Naive thymus-derived CD8-positive, alpha-beta T cell (primary cell): ENCODE data around the gene FES. TPM values are rescaled to one million over a fixed set of nuclear protein-coding genes. Genes with fewer than 3 reads are reported as not detected.
A peak's percentile ranks its signal among the peaks of the same experiment; 100 is the strongest.
"Not testable (repeated sequence)": the region's sequence is repeated elsewhere in the genome, so short reads cannot be mapped to it uniquely, and the experiment has no call there.

Source experiments
- ATAC-seq, 2 donors: fragments of 150-1000 bp; cut with Tn5 transposase in 1 of 2; sonication (Bioruptor Pico), chemical (Tn5 transposase) in 1 of 2; 1 replicate in 1 of 2; 2 replicates in 1 of 2; pipeline ENCODE4 v1.10.0; 2021; ENCODE audit warnings: mild to moderate bottlenecking in 2 of 2, moderate library complexity in 2 of 2
- POLR2A ChIA-PET: fragments of 350-600 bp; sonication (Branson Sonifier 250); formaldehyde crosslinking; loops from one replicate; lab custom pipeline; 2021; ENCODE audit warnings: antibody characterized with exemption; lab: Charles Lee
- DNase-seq, 10 donors: peaks; one replicate each; pipeline versions ENCODE4 v3.0.0 to v3.0.0-alpha.2; 2020 to 2022
- H3K27ac Mint-ChIP-seq, 10 donors: one replicate each; pipeline ENCODE4 v1.8.0; 2020 to 2022; ENCODE audit warnings: mild to moderate bottlenecking in 10 of 10, mixed read lengths in 10 of 10, moderate library complexity in 4 of 10, inconsistent platforms in 1 of 10
- H3K27me3 Mint-ChIP-seq, 5 donors: one replicate each; pipeline ENCODE4 v1.8.0; 2021 to 2022; ENCODE audit warnings: mixed read lengths in 5 of 5
- H3K36me3 Mint-ChIP-seq, 3 donors: one replicate each; pipeline ENCODE4 v1.8.0; 2020 to 2022; ENCODE audit warnings: mixed read lengths in 3 of 3, mild to moderate bottlenecking in 2 of 3, inconsistent platforms in 1 of 3
- H3K4me1 Mint-ChIP-seq, 4 donors: one replicate each; pipeline ENCODE4 v1.8.0; 2021 to 2022; ENCODE audit warnings: mixed read lengths in 4 of 4
- H3K4me3 Mint-ChIP-seq, 10 donors: one replicate each; pipeline ENCODE4 v1.8.0; 2020 to 2022; ENCODE audit warnings: mild to moderate bottlenecking in 10 of 10, mixed read lengths in 10 of 10, moderate library complexity in 6 of 10, inconsistent platforms in 1 of 10
- H3K9me3 Mint-ChIP-seq, 9 donors: one replicate each; pipeline ENCODE4 v1.8.0; 2020 to 2022; ENCODE audit warnings: mixed read lengths in 9 of 9, mild to moderate bottlenecking in 3 of 9, inconsistent platforms in 1 of 9, moderate library complexity in 1 of 9
- polyA plus RNA-seq, 3 donors: library from polyadenylated mRNA; unstranded; fragments of 300-500 nt; fragmentation: Illumina TruSeq; gene quantifications; one replicate each; pipeline ENCODE4 v1.2.3, GENCODE V29; 2021
- total RNA-seq, 8 experiments: library from RNA in 2 of 8; stranded (reverse) in 2 of 8; gene quantifications; one replicate each; pipeline ENCODE4 v1.2.3 and lab custom pipeline; 2021 to 2026

The FES gene
- total and polyA plus RNA-seq, 5 experiments from 2014 or later: 0.08 to 3.5 (median 1.5) TPM; not detected in 1

GRCh38 chr15:90845201-90845949 is 38.9 kb upstream of the FES start:
- POLR2A ChIA-PET: interaction anchor here (0.9 kb wide), 1 partner anchor 26 kb away, joined by 3 read pairs; no protein-coding TSS in a partner anchor
- DNase-seq: peak in 1 of 10 donors; percentile 32
- H3K36me3 Mint-ChIP-seq: no peaks in the 10 kb centered on the region
- ATAC-seq: peak in 1 of 2 donors; percentile 56
- no peaks in the 10 kb centered on the region for H3K27me3 Mint-ChIP-seq
- H3K4me3 Mint-ChIP-seq: no peak overlapping the region
- no peaks in the 10 kb centered on the region for H3K9me3 Mint-ChIP-seq
- peaks cover 0 to 25% (median 4%) of the 10 kb centered on the region in 4 donors for H3K4me1 Mint-ChIP-seq
- peak overlapping the region in 1 of 10 donors; percentile 2 for H3K27ac Mint-ChIP-seq

GRCh38 chr15:90849424-90849823 is 34.9 kb upstream of the FES start:
- POLR2A ChIA-PET: interaction anchor here (3.4 kb wide), 1 partner anchor 10 kb away, joined by 27 read pairs; no protein-coding TSS in a partner anchor
- not testable (repeated sequence) for ATAC-seq, H3K9me3 Mint-ChIP-seq, H3K27ac Mint-ChIP-seq, H3K36me3 Mint-ChIP-seq, DNase-seq, H3K27me3 Mint-ChIP-seq
- Mint-ChIP-seq H3K4me1 (peaks cover 17 to 51% (median 35%) of the 10 kb centered on the region in 4 donors), H3K4me3 (peak overlapping the region in 2 of 10 donors; percentile 6 to 12)

DNA sequence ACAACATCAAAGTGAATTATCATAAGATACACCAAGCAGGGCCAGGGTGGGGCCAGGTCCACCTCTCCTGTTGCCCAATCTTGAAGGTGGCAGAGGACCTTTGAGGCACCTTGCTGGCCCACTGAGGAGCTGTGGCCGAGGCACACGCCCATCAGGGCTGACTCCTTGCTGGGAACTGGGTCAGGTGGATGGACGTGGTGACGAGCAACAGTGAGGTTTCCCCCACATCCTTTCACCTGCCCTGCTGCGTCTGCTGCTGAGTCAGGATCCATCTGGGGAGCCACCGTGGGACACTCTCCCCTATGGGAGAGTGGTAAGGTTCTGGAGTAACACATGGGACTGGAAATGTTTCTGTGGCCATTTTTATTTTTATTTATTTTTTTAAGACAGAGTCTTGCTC is 33.2 kb upstream of the FES start:
- POLR2A ChIA-PET: interaction anchor here (3.4 kb wide), 1 partner anchor 11 kb away, joined by 27 read pairs; no protein-coding TSS in a partner anchor
- Mint-ChIP-seq H3K9me3 (no peaks in the 10 kb centered on the region), H3K4me3 (peak overlapping the region in 8 of 10 donors; percentile 28 to 74 (median 61)), H3K36me3 (no peaks in the 10 kb centered on the region), H3K4me1 (peaks cover 19 to 57% (median 47%) of the 10 kb centered on the region in 4 donors), H3K27me3 (no peaks in the 10 kb centered on the region), H3K27ac (peak overlapping the region in 7 of 10 donors; percentile 0 to 56 (median 34))
- DNase-seq: peak in 1 of 10 donors; percentile 32
- peak; percentile 41 to 65 for ATAC-seq

- Mint-ChIP-seq H3K4me1 (peaks cover 16 to 63% (median 54%) of the 10 kb centered on the region in 4 donors), H3K27ac (peak overlapping the region in 9 of 10 donors; percentile 22 to 86 (median 68)), H3K4me3 (peak overlapping the region in 9 of 10 donors; percentile 58 to 74 (median 66)), H3K27me3 (no peaks in the 10 kb centered on the region), H3K9me3 (no peaks in the 10 kb centered on the region), H3K36me3 (no peaks in the 10 kb centered on the region)
- POLR2A ChIA-PET: interaction anchor here (0.7 to 3.4 kb wide), 2 partner anchors 12 to 545 kb away, joined by 6 to 27 read pairs; no protein-coding TSS in a partner anchor
- no peak for ATAC-seq
- peak in 1 of 10 donors; percentile 40 for DNase-seq
Measured at GRCh38 chr15:90851940-90852339, 32.4 kb upstream of the FES start.

GRCh38 chr15:90855139-90855538 is 29.2 kb upstream of the FES start:
- Mint-ChIP-seq H3K9me3 (no peaks in the 10 kb centered on the region), H3K27me3 (no peaks in the 10 kb centered on the region), H3K27ac (peak overlapping the region in 7 of 10 donors; percentile 25 to 95 (median 82)), H3K4me3 (no peak overlapping the region), H3K4me1 (peaks cover 20 to 82% (median 70%) of the 10 kb centered on the region in 4 donors), H3K36me3 (no peaks in the 10 kb centered on the region)
- no peak for ATAC-seq
- no peak for DNase-seq
- POLR2A ChIA-PET: interaction anchor here (1.0 kb wide), 1 partner anchor 17 kb away, joined by 3 read pairs; no protein-coding TSS in a partner anchor

DNA sequence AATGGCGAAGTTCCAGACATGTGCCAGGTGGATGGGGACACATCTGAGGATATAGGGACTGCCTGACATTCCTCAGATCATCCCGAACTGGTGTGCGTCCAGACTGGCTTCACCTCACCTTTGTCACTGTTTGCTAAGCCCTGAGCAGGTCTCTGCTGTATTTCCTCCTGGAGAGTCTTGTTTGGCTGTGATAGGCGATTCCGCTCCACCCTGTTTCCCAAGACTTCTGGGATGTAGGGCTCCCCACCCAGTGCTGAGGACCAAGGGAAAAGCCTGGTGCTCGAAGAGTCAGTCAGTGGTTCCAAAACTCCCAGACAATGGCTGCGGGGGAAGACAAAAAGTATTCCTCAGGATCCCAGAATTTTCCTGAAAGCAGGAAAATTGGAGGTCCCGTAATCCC is 27.0 kb upstream of the FES start:
- ATAC-seq (no peak), DNase-seq (no peak)
- H3K36me3 Mint-ChIP-seq: no peaks in the 10 kb centered on the region
- no peaks in the 10 kb centered on the region for H3K27me3 Mint-ChIP-seq
- POLR2A ChIA-PET: no interaction called here
- H3K4me3 Mint-ChIP-seq: no peak overlapping the region
- no peaks in the 10 kb centered on the region for H3K9me3 Mint-ChIP-seq
- peaks cover 9 to 67% (median 51%) of the 10 kb centered on the region in 4 donors for H3K4me1 Mint-ChIP-seq
- H3K27ac Mint-ChIP-seq: peak overlapping the region in 6 of 10 donors; percentile 37 to 87 (median 73)

DNA sequence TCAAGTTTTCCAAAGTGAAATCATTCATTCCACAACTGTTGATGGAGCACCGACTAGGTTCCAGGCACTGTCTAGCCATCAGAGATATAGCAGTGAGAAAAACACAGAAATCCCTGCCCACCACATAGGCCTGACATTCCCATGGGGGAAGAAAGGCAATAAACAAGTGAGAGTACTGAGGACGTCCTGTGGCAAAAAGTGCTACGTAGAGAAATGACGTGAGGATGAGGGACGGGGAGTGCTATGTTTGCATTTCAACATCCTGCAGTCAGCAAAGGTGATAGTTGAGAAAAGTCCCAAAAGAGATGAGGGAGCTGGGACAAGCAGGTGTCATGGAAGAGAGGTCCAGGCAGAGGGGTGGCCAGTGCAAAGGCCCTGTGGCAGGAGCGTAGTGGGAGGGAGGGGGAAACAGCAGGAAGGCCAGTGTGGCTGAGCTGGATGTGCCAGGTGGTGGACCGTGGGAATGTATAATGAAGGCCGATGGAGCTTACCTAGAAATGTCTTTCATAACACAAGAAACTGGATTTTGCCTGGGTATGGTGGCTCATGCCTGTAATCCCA is 26.3 kb upstream of the FES start:
- H3K4me1 Mint-ChIP-seq: peaks cover 8 to 60% (median 45%) of the 10 kb centered on the region in 4 donors
- no peak for DNase-seq
- peak overlapping the region; percentile 5 to 82 (median 52) for H3K27ac Mint-ChIP-seq

DNA sequence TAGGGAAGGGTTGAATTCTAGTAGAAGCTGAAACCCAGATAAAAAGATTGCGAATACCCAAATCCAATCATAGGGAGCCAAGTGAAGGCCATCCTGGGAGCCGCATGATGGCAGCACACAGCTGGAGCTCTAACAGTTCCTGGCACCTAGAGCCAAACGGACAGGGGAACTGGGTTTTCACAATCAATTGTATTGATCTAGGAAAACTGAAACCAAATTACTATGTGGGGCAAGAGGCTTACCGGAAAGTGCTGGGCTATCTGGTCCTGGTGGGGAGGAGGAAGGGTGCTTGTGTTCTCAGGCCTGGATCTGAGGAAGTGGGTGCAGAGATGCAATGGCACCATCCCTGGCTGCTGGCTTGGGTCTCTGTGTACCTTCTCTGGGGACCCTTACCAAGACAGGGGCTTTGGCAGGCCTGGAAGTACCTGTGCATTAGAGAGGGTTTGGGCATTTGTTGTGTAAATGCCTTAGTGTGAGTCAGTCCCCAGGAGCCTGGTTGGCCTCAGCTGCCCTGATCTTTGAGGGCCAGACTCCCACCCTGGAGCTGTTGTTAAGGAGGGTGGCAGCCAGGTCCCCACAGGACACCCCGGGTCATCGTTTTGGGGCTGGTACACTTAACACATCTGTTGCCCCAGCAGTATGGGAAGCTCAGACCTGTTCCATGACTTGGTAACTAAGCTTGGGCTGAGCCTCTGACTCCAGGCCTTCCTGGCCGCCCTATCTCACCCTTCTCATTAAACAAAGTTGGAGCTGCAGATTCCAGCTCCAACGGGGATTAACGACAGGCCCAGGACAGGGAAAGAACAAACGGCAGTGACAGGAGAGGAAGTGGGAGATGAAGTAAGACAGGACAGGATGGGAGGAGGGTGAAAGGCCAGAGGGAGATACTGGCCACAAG is 24.8 kb upstream of the FES start:
- Mint-ChIP-seq H3K36me3 (no peaks in the 10 kb centered on the region), H3K9me3 (no peaks in the 10 kb centered on the region), H3K4me1 (peaks cover 5 to 58% (median 36%) of the 10 kb centered on the region in 4 donors), H3K4me3 (no peak overlapping the region), H3K27me3 (no peaks in the 10 kb centered on the region), H3K27ac (peak overlapping the region in 5 of 10 donors; percentile 35 to 88 (median 81))
- DNase-seq: no peak
- POLR2A ChIA-PET: interaction anchor here (0.8 to 2.0 kb wide), 2 partner anchors 13 to 22 kb away, joined by 3 to 4 read pairs; no protein-coding TSS in a partner anchor
- no peak for ATAC-seq

More for the DNA sequence above, 26.3 kb upstream of the FES start:
- POLR2A ChIA-PET: interaction anchor here (2.0 kb wide), 1 partner anchor 20 kb away, joined by 4 read pairs; no protein-coding TSS in a partner anchor
- Mint-ChIP-seq H3K9me3 (no peaks in the 10 kb centered on the region), H3K4me3 (peak overlapping the region in 2 of 10 donors; percentile 28 to 39), H3K36me3 (no peaks in the 10 kb centered on the region), H3K27me3 (no peaks in the 10 kb centered on the region)
- ATAC-seq: no peak

DNA sequence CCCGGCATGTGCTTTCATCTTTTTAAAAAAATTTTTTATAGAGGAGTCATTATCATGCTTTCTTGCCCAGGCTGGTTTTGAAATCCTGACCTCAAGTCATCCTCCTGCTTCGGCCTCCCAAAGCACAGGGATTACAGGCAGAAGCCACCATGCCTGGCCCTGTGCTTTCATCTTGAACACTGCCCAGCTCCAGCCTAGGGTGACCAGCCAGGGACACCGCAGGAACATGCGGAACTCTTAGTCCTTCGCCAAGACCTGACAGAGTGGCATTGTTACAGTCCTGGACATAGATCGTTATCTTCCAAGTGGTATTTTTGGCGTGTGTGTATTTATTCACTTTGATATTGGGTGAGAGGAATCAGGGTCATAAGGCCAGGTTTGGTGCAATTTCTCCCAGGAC is 23.9 kb upstream of the FES start:
- Mint-ChIP-seq H3K9me3 (no peaks in the 10 kb centered on the region), H3K27ac (peak overlapping the region in 3 of 10 donors; percentile 8 to 86 (median 80)), H3K36me3 (no peaks in the 10 kb centered on the region), H3K27me3 (no peaks in the 10 kb centered on the region), H3K4me1 (peaks cover 4 to 49% (median 31%) of the 10 kb centered on the region in 4 donors), H3K4me3 (no peak overlapping the region)
- ATAC-seq (no peak), DNase-seq (no peak)
- POLR2A ChIA-PET: no interaction called here

GRCh38 chr15:90860942-90861675 is 23.2 kb upstream of the FES start:
- Mint-ChIP-seq H3K27me3 (no peaks in the 10 kb centered on the region), H3K9me3 (no peaks in the 10 kb centered on the region), H3K4me1 (peaks cover 4 to 42% (median 25%) of the 10 kb centered on the region in 4 donors), H3K4me3 (no peak overlapping the region), H3K27ac (no peak overlapping the region), H3K36me3 (no peaks in the 10 kb centered on the region)
- ATAC-seq (no peak), DNase-seq (no peak)
- POLR2A ChIA-PET: interaction anchor here (1.1 kb wide), 1 partner anchor 9 kb away, joined by 3 read pairs; no protein-coding TSS in a partner anchor

- Mint-ChIP-seq H3K4me1 (peaks cover 4 to 29% (median 14%) of the 10 kb centered on the region in 4 donors), H3K27me3 (no peaks in the 10 kb centered on the region), H3K4me3 (no peak overlapping the region), H3K9me3 (no peaks in the 10 kb centered on the region), H3K36me3 (no peaks in the 10 kb centered on the region), H3K27ac (peak overlapping the region in 1 of 10 donors; percentile 10)
- ATAC-seq (no peak), DNase-seq (no peak)
- POLR2A ChIA-PET: no interaction called here
Measured at GRCh38 chr15:90862487-90862886, 21.8 kb upstream of the FES start.
